ENCODE measurements around the gene PIEZO2.

- TF ChIP-seq EP300 (IDR thresholded peaks at IDR 0.05) (no peak), POLR2A (IDR thresholded peaks at IDR 0.05; ENCODE audit: low read depth) (no peak), CTCF (IDR thresholded peaks at IDR 0.05) (no peak), POLR2AphosphoS5 (IDR thresholded peaks at IDR 0.05) (no peak)
Observed at GRCh38 chr18:11029021-11029420, 120.3 kb downstream of the PIEZO2 start.
